Activated naive CD4-positive, alpha-beta T cell treated with anti-CD3 and anti-CD28 coated beads for 36 hours (primary cell): Measurements from ENCODE around the gene NKX2-2. TPM values are rescaled to one million over a fixed set of nuclear protein-coding genes. Genes with fewer than 3 reads are reported as not detected.

Experiments used
- CTCF ChIA-PET: fragments of 350-600 bp; sonication (Branson Sonifier 250); formaldehyde crosslinking; loops from one replicate; lab custom pipeline; 2021; ENCODE audit warnings: antibody characterized with exemption; lab: Charles Lee
- DNase-seq: peaks from one replicate; pipeline ENCODE4 v3.0.0-alpha.2; 2020
- H3K27ac Mint-ChIP-seq: one replicate; pipeline ENCODE4 v1.8.0; 2021; ENCODE audit warnings: mild to moderate bottlenecking, mixed read lengths
- H3K27me3 Mint-ChIP-seq: one replicate; pipeline ENCODE4 v1.8.0; 2021; ENCODE audit warnings: low read depth, mixed read lengths
- H3K36me3 Mint-ChIP-seq: one replicate; pipeline ENCODE4 v1.8.0; 2021; ENCODE audit warnings: low read depth, mixed read lengths
- H3K4me1 Mint-ChIP-seq: one replicate; pipeline ENCODE4 v1.8.0; 2021; ENCODE audit warnings: low read depth, mixed read lengths
- H3K4me3 Mint-ChIP-seq: one replicate; pipeline ENCODE4 v1.8.0; 2021; ENCODE audit warnings: mild to moderate bottlenecking, moderate library complexity, mixed read lengths
- H3K9me3 Mint-ChIP-seq: one replicate; pipeline ENCODE4 v1.8.0; 2021; ENCODE audit warnings: mixed read lengths
- intact Hi-C: fragments of 100-400 bp; cut with micrococcal nuclease; formaldehyde crosslinking; loops from one replicate; pipeline ENCODE4 v1.15.1; 2023
- total RNA-seq, 2 experiments: library from RNA; stranded (reverse); gene quantifications; one replicate each; pipeline ENCODE4 v1.2.3, GENCODE V29; 2021

The NKX2-2 gene
- total RNA-seq, 2 experiments from 2014 or later: not detected

DNA sequence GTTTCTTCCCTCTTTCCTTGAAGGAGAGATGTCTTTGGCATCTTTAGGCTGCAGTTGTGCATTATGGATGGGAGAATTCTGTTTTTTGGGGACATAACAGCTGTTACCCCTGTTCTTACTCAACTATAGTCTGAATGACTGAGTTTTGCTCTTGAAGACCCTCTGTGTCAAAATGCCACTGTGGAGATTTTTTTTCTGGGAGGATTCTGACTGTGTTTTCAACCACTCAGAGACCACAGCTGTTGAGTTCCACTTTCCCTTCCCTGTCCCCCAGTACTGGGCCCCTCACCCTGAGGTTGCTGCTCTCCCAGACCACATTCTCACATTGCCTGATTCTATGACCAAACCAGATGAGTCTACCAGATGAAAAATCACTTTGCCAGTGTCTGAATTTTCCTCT lies 48.1 kb downstream of the NKX2-2 start:
- intact Hi-C loops: no loop called here

DNA sequence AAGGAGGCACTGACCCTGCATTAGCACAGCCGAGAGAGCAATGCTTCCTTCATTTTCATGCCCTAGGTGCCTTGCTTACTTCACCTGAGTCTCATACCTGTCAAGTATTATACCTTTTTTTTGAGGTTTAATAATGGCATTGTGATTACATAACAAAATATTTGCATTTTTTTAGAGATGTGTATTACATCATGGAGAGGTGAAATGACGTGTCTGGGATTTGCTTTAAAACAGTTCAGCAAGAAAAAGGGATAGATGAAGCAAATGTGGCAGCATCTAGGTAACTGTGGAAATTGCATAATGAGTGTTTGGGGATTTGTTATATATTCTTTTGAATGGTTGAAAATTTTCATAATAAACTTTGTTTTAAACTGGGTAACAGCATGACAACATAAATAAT lies 48.9 kb downstream of the NKX2-2 start:
- no peaks in the 10 kb centered on the region for H3K4me1 Mint-ChIP-seq
- no peak overlapping the region for H3K4me3 Mint-ChIP-seq
- H3K27ac Mint-ChIP-seq: no peak overlapping the region
- H3K27me3 Mint-ChIP-seq: peaks cover 11% of the 10 kb centered on the region
- CTCF ChIA-PET: no interaction called here
- peaks cover 3% of the 10 kb centered on the region for H3K36me3 Mint-ChIP-seq
- intact Hi-C loops: no loop called here
- peaks cover 8% of the 10 kb centered on the region for H3K9me3 Mint-ChIP-seq
- no peak for DNase-seq

More for the DNA sequence above, 48.1 kb downstream of the NKX2-2 start:
- peaks cover 3% of the 10 kb centered on the region for H3K36me3 Mint-ChIP-seq
- no peaks in the 10 kb centered on the region for H3K4me1 Mint-ChIP-seq
- peaks cover 8% of the 10 kb centered on the region for H3K27me3 Mint-ChIP-seq
- peaks cover 8% of the 10 kb centered on the region for H3K9me3 Mint-ChIP-seq
- no peak for DNase-seq
- no peak overlapping the region for H3K27ac Mint-ChIP-seq
- H3K4me3 Mint-ChIP-seq: no peak overlapping the region
- CTCF ChIA-PET: no interaction called here

Other genes starting within 250 kb of the NKX2-2 start
- 10 to 100 TPM; 76.5 to 81.9 TPM for gene XRN2, start 210.7 kb downstream of the NKX2-2 start, total RNA-seq
- not detected for gene NKX2-4, start 116.5 kb downstream of the NKX2-2 start, total RNA-seq
- not detected for gene PAX1, start 191.6 kb upstream of the NKX2-2 start, total RNA-seq